Activated CD8-positive, alpha-beta T cell treated with anti-CD3 and anti-CD28 coated beads, Interleukin-2, amount 10 ng/mL, durations not matched to agents 7 days and 5 days (primary cell): ENCODE data around the gene SYT2. TPM values are rescaled to one million over a fixed set of nuclear protein-coding genes. Genes with fewer than 3 reads are reported as not detected.
"Not testable (repeated sequence)": the region's sequence is repeated elsewhere in the genome, so short reads cannot be mapped to it uniquely, and the experiment has no call there.

ENCODE experiments used
- ATAC-seq: fragments of 150-1000 bp; cut with Tn5 transposase; one replicate; pipeline ENCODE4 v1.10.0; 2021; ENCODE audit warnings: moderate library complexity
- CTCF ChIA-PET: fragments of 350-600 bp; sonication (Branson Sonifier 250); formaldehyde crosslinking; loops from one replicate; lab custom pipeline; 2021; ENCODE audit warnings: antibody characterized with exemption; lab: Charles Lee
- POLR2A ChIA-PET: fragments of 350-600 bp; sonication (Branson Sonifier 250); formaldehyde crosslinking; loops from one replicate; lab custom pipeline; 2021; ENCODE audit warnings: antibody characterized with exemption; lab: Charles Lee
- DNase-seq: peaks from one replicate; pipeline ENCODE4 v3.0.0-alpha.2; 2020
- H3K27ac Mint-ChIP-seq: one replicate; pipeline ENCODE4 v1.8.0; 2021; ENCODE audit warnings: mild to moderate bottlenecking, mixed read lengths
- H3K27me3 Mint-ChIP-seq: one replicate; pipeline ENCODE4 v1.8.0; 2021; ENCODE audit warnings: low read depth, mixed read lengths
- H3K36me3 Mint-ChIP-seq: one replicate; pipeline ENCODE4 v1.8.0; 2021; ENCODE audit warnings: low read depth, mixed read lengths
- H3K4me1 Mint-ChIP-seq: one replicate; pipeline ENCODE4 v1.8.0; 2021; ENCODE audit warnings: low read depth, mixed read lengths
- H3K4me3 Mint-ChIP-seq: one replicate; pipeline ENCODE4 v1.8.0; 2021; ENCODE audit warnings: mild to moderate bottlenecking, mixed read lengths
- H3K9me3 Mint-ChIP-seq: one replicate; pipeline ENCODE4 v1.8.0; 2022; ENCODE audit warnings: mixed read lengths; ENCODE audit not compliant: insufficient read depth
- total RNA-seq, 2 experiments: library from RNA; stranded (reverse); gene quantifications; one replicate each; pipeline ENCODE4 v1.2.3, GENCODE V29; 2021

SYT2 gene
- total RNA-seq, 2 experiments from 2014 or later = not detected

GRCh38 chr1:202725526-202725925 is 15.3 kb upstream of the SYT2 start:
- DNase-seq = no peak
- Mint-ChIP-seq H3K9me3 (no peaks in the 10 kb centered on the region), H3K4me1 (no peaks in the 10 kb centered on the region), H3K27me3 (no peaks in the 10 kb centered on the region), H3K27ac (no peak overlapping the region), H3K4me3 (no peak overlapping the region), H3K36me3 (peaks cover 28% of the 10 kb centered on the region)
- ChIA-PET POLR2A (no interaction called here), CTCF (interaction anchor here (0.7 to 1.3 kb wide), 2 partner anchors 33 to 451 kb away, joined by 3 to 4 read pairs; no protein-coding TSS in a partner anchor)
- no peak for ATAC-seq

- no peak overlapping the region for H3K27ac Mint-ChIP-seq
- ChIA-PET CTCF (no interaction called here), POLR2A (no interaction called here)
These were observed 13.5 kb upstream of the SYT2 start for GRCh38 chr1:202723708-202724107.

DNA sequence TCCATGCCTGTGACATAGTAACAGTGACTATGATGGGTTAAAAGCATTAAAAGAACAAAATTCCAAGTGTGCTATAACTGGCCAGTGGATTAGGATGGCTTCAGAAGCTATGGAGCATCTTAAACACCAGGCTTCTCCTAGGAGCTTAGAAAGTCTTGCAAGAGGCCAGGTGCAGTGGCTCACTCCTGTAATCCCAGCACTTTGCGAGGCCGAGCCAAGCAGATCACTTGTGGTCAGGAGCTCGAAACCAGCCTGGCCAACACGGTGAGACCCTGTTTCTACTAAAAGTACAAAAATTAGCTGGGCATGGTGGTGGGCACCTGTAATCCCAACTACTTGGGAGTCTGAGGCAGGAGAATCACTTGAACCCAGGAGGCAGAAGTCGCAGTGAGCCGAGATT is 12.8 kb upstream of the SYT2 start:
- H3K27me3 Mint-ChIP-seq, CTCF ChIA-PET: not testable (repeated sequence)

More at GRCh38 chr1:202723708-202724107, 13.5 kb upstream of the SYT2 start:
- H3K4me3 Mint-ChIP-seq = no peak overlapping the region
- ATAC-seq (no peak), DNase-seq (no peak)
- H3K27me3 Mint-ChIP-seq = no peaks in the 10 kb centered on the region
- H3K4me1 Mint-ChIP-seq = peaks cover 4% of the 10 kb centered on the region
- peaks cover 12% of the 10 kb centered on the region for H3K36me3 Mint-ChIP-seq
- H3K9me3 Mint-ChIP-seq = no peaks in the 10 kb centered on the region

GRCh38 chr1:202716654-202717053 is 6.4 kb upstream of the SYT2 start:
- ChIA-PET POLR2A (no interaction called here), CTCF (interaction anchor here (1.5 kb wide), 1 partner anchor 56 kb away, joined by 4 read pairs; no protein-coding TSS in a partner anchor)
- no peaks in the 10 kb centered on the region for H3K9me3 Mint-ChIP-seq
- peaks cover 42% of the 10 kb centered on the region for H3K27me3 Mint-ChIP-seq
- DNase-seq (no peak), ATAC-seq (no peak)
- no peak overlapping the region for H3K27ac Mint-ChIP-seq
- no peak overlapping the region for H3K4me3 Mint-ChIP-seq
- H3K36me3 Mint-ChIP-seq = no peaks in the 10 kb centered on the region
- H3K4me1 Mint-ChIP-seq = peaks cover 4% of the 10 kb centered on the region

More for the DNA sequence above, 12.8 kb upstream of the SYT2 start:
- H3K36me3 Mint-ChIP-seq, DNase-seq, ATAC-seq, H3K4me1 Mint-ChIP-seq, H3K9me3 Mint-ChIP-seq, H3K4me3 Mint-ChIP-seq, H3K27ac Mint-ChIP-seq, POLR2A ChIA-PET: not testable (repeated sequence)

- DNase-seq, ATAC-seq, H3K4me3 Mint-ChIP-seq, H3K27ac Mint-ChIP-seq, H3K9me3 Mint-ChIP-seq, H3K4me1 Mint-ChIP-seq, POLR2A ChIA-PET, CTCF ChIA-PET, H3K36me3 Mint-ChIP-seq: not testable (repeated sequence)
- H3K27me3 Mint-ChIP-seq = peaks cover 59% of the 10 kb centered on the region
These were observed 3.9 kb upstream of the SYT2 start for GRCh38 chr1:202714202-202714601.

DNA sequence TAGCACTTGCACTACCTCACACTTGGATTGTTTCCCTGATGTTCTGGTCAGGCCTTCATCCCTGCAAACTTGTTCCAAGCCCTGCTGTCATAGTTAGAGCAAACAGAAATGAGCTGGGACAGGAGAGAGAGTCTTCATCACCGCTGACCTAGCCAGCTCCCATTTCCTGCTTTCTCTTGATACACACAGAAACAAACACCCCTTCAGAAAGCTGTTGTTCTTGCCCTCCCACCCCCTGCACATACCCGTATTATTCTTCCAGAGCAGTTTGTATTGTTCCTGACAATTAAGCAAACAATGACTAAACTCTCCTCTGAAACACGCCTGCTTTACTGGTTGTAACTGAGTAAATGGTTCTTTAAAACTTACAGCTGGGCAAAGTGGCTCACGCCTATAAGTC is 2.9 kb upstream of the SYT2 start:
- Mint-ChIP-seq H3K27me3 (peaks cover 65% of the 10 kb centered on the region), H3K9me3 (no peaks in the 10 kb centered on the region), H3K36me3 (no peaks in the 10 kb centered on the region), H3K4me1 (no peaks in the 10 kb centered on the region), H3K4me3 (no peak overlapping the region), H3K27ac (no peak overlapping the region)
- POLR2A ChIA-PET = no interaction called here
- CTCF ChIA-PET = no interaction called here
- ATAC-seq (no peak), DNase-seq (no peak)

GRCh38 chr1:202711949-202712635 is 1.8 kb upstream of the SYT2 start:
- Mint-ChIP-seq H3K36me3 (no peaks in the 10 kb centered on the region), H3K27me3 (peaks cover 68% of the 10 kb centered on the region), H3K4me3 (no peak overlapping the region), H3K27ac (no peak overlapping the region), H3K9me3 (no peaks in the 10 kb centered on the region), H3K4me1 (no peaks in the 10 kb centered on the region)
- ATAC-seq (no peak), DNase-seq (no peak)
- ChIA-PET POLR2A (no interaction called here), CTCF (no interaction called here)

GRCh38 chr1:202709276-202710041 is 795 bp downstream of the SYT2 start:
- Mint-ChIP-seq H3K4me3 (no peak overlapping the region), H3K27ac (no peak overlapping the region), H3K9me3 (no peaks in the 10 kb centered on the region), H3K36me3 (no peaks in the 10 kb centered on the region), H3K27me3 (peaks cover 69% of the 10 kb centered on the region), H3K4me1 (no peaks in the 10 kb centered on the region)
- DNase-seq = no peak
- ChIA-PET CTCF (interaction anchor here (2.8 kb wide), 1 partner anchor 10 kb away, joined by 8 read pairs; no protein-coding TSS in a partner anchor), POLR2A (no interaction called here)
- no peak for ATAC-seq

DNA sequence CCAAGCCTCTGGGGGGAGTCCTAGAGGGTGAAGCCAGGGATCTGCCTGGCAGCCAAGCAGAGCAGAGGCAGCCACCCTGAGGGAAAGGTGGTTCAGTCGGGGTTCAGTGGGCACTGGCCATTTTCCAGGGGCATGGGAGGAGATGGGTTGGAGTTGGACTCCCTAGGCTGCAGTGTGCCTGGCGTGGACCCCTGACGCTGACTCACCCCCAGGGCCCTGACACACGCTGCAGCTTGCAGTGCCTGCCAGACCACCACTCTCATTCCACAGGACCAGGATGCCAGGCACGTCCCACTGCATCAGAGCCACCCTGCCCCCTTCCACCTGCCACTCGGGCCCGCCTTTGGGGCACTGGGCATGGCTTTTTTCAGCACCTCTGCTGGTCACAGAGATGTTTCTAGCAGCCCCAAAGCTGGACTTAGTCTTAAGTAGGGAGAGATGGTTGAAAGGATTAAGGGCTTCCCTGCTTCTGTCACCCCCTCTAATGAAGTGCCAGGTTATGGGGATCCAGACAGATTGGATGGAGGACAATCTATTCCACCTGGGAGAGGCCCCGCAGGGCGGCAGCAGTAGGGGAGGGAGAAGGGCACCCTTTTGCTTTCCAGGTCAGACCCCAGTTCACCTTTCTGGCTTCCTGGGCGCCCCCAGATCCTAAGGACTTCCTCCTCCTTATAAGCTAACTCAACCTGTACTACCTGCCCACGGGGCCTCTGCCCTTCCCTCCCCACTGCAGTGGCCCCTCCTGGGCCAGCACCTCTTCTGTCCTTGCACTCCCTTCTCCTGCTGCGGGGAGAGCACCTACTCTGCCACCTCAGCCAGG is 1.6 kb downstream of the SYT2 start:
- Mint-ChIP-seq H3K27ac (no peak overlapping the region), H3K9me3 (no peaks in the 10 kb centered on the region), H3K36me3 (no peaks in the 10 kb centered on the region), H3K4me3 (no peak overlapping the region), H3K27me3 (peaks cover 74% of the 10 kb centered on the region), H3K4me1 (no peaks in the 10 kb centered on the region)
- POLR2A ChIA-PET = no interaction called here
- DNase-seq (no peak), ATAC-seq (no peak)
- CTCF ChIA-PET = interaction anchor here (1.1 to 2.8 kb wide), 2 partner anchors 11 kb away, joined by 3 to 8 read pairs; no protein-coding TSS in a partner anchor

GRCh38 chr1:202706851-202707250 is 3.4 kb downstream of the SYT2 start:
- ATAC-seq = no peak

GRCh38 chr1:202704601-202705000 is 5.7 kb downstream of the SYT2 start:
- POLR2A ChIA-PET = no interaction called here
- peaks cover 64% of the 10 kb centered on the region for H3K27me3 Mint-ChIP-seq
- CTCF ChIA-PET = interaction anchor here (1.5 kb wide), 1 partner anchor 15 kb away, joined by 7 read pairs; no protein-coding TSS in a partner anchor
- H3K9me3 Mint-ChIP-seq = no peaks in the 10 kb centered on the region
- DNase-seq (no peak), ATAC-seq (no peak)
- H3K4me1 Mint-ChIP-seq = no peaks in the 10 kb centered on the region
- no peaks in the 10 kb centered on the region for H3K36me3 Mint-ChIP-seq
- H3K27ac Mint-ChIP-seq = no peak overlapping the region
- no peak overlapping the region for H3K4me3 Mint-ChIP-seq

More at GRCh38 chr1:202706851-202707250, 3.4 kb downstream of the SYT2 start:
- Mint-ChIP-seq H3K4me1 (no peaks in the 10 kb centered on the region), H3K9me3 (no peaks in the 10 kb centered on the region), H3K36me3 (no peaks in the 10 kb centered on the region), H3K4me3 (no peak overlapping the region), H3K27ac (no peak overlapping the region), H3K27me3 (peaks cover 73% of the 10 kb centered on the region)
- CTCF ChIA-PET = no interaction called here
- POLR2A ChIA-PET = no interaction called here
- no peak for DNase-seq
